ENCODE results near the gene STK24.

STK24 gene

DNA sequence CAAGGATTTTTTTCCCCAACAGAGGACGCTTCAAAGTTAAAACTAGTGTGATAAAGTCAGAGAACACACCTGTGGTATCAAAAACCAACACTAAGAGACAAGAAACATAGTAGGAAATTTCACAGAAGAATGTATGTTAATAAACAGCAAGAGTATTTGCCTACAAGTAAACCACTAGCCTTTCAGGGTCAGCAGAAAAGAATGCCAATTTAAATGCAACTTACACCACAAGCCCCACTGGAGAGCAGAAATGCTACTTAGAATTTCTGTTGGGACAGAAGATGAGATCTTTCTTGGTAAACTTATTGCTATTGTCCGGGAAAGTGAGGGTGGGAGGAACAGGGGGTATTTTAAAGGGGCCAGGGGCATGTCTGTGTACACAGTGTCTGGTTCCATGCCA is 68.6 kb downstream of the STK24 start:
- no peak for TF ChIP-seq TCF12 (IDR thresholded peaks at IDR 0.05; ENCODE audit: low read depth)
- TF ChIP-seq FOXM1 (IDR thresholded peaks at IDR 0.05; ENCODE audit: borderline replicate concordance, low read depth): no peak
- no peak for TF ChIP-seq TAF1 (IDR thresholded peaks at IDR 0.05; ENCODE audit: low read depth)
- no peak for TF ChIP-seq EP300 (IDR thresholded peaks at IDR 0.05; ENCODE audit: borderline replicate concordance)
- no peak for TF ChIP-seq CEBPB (IDR thresholded peaks at IDR 0.05)
- TF ChIP-seq CREB1 (IDR thresholded peaks at IDR 0.05; ENCODE audit: low read depth): no peak
- TF ChIP-seq TEAD4 (IDR thresholded peaks at IDR 0.05): no peak
- TF ChIP-seq, protein P1, sequence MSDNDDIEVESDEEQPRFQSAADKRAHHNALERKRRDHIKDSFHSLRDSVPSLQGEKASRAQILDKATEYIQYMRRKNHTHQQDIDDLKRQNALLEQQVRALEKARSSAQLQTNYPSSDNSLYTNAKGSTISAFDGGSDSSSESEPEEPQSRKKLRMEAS (IDR thresholded peaks at IDR 0.05): no peak
- TF ChIP-seq YY1 (IDR thresholded peaks at IDR 0.05; ENCODE audit: low read depth): no peak
- TF ChIP-seq EGR1 (IDR thresholded peaks at IDR 0.05): no peak
- no peak for TF ChIP-seq NFIC (IDR thresholded peaks at IDR 0.05)
- TF ChIP-seq, protein P2, sequence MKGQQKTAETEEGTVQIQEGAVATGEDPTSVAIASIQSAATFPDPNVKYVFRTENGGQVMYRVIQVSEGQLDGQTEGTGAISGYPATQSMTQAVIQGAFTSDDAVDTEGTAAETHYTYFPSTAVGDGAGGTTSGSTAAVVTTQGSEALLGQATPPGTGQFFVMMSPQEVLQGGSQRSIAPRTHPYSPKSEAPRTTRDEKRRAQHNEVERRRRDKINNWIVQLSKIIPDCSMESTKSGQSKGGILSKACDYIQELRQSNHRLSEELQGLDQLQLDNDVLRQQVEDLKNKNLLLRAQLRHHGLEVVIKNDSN (IDR thresholded peaks at IDR 0.05): no peak
- TF ChIP-seq REST (IDR thresholded peaks at IDR 0.05; ENCODE audit: low read depth): no peak

DNA sequence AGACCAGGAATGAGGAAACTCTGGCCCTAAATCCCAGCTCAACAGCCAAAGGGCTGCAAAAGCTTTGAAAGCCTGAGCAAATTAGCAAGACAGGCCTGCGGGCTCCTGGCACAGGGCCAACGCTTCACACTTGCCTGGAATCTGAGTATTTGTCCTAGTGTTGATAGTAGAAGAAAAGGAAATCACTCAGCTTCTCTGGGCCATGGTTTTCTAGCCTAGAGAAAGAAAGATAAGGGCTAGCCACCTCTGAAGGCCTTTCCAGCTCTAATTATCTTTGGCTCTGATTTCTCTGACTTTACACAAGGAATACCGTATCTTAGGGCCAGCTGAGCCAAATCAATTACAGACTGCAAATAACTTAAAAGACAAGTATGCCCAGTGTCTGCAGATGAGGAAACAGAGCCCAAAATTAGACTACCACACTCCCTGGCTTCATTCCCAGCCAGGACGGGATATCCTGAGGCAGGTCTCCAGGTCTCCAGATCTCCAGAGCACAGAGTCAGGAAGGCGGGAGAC is 69.6 kb downstream of the STK24 start:
- peak; percentile 61; the same call in 1 of the 2 replicates for TF ChIP-seq TEAD4 (IDR thresholded peaks at IDR 0.05)
- no peak for TF ChIP-seq TAF1 (IDR thresholded peaks at IDR 0.05; ENCODE audit: low read depth)
- TF ChIP-seq RAD21 (IDR thresholded peaks at IDR 0.05; ENCODE audit: low read depth): peak; percentile 2; the same call in 1 of the 2 replicates
- TF ChIP-seq EGR1 (IDR thresholded peaks at IDR 0.05): no peak
- TF ChIP-seq NFIC (IDR thresholded peaks at IDR 0.05): peak; percentile 96
- peak; percentile 73 for TF ChIP-seq TCF12 (IDR thresholded peaks at IDR 0.05; ENCODE audit: low read depth)
- TF ChIP-seq, protein P1 (IDR thresholded peaks at IDR 0.05): 0 out of 2 replicates have a peak, but pooled peaks have one; percentile 0

GRCh38 chr13:98506728-98507230 is 70.1 kb downstream of the STK24 start:
- TF ChIP-seq, protein P1 (IDR thresholded peaks at IDR 0.05): 0 out of 2 replicates have a peak, but pooled peaks have one; percentile 10
- TF ChIP-seq FOXM1 (IDR thresholded peaks at IDR 0.05; ENCODE audit: borderline replicate concordance, low read depth): no peak

GRCh38 chr13:98506322-98506721 is 70.6 kb downstream of the STK24 start:
- TF ChIP-seq FOXM1 (IDR thresholded peaks at IDR 0.05; ENCODE audit: borderline replicate concordance, low read depth): no peak
- no peak for TF ChIP-seq TEAD4 (IDR thresholded peaks at IDR 0.05)
- TF ChIP-seq NFIC (IDR thresholded peaks at IDR 0.05): no peak
- no peak for TF ChIP-seq TCF12 (IDR thresholded peaks at IDR 0.05; ENCODE audit: low read depth)
- TF ChIP-seq, protein P2 (IDR thresholded peaks at IDR 0.05): no peak
- no peak for TF ChIP-seq TAF1 (IDR thresholded peaks at IDR 0.05; ENCODE audit: low read depth)
- TF ChIP-seq EGR1 (IDR thresholded peaks at IDR 0.05): no peak
- no peak for TF ChIP-seq EP300 (IDR thresholded peaks at IDR 0.05; ENCODE audit: borderline replicate concordance)
- TF ChIP-seq CREB1 (IDR thresholded peaks at IDR 0.05; ENCODE audit: low read depth): no peak
- no peak for TF ChIP-seq REST (IDR thresholded peaks at IDR 0.05; ENCODE audit: low read depth)
- TF ChIP-seq RAD21 (IDR thresholded peaks at IDR 0.05; ENCODE audit: low read depth): no peak
- TF ChIP-seq ZBTB7A (IDR thresholded peaks at IDR 0.05; ENCODE audit: low read depth): no peak
- TF ChIP-seq, protein P1 (IDR thresholded peaks at IDR 0.05): no peak
- no peak for TF ChIP-seq CEBPB (IDR thresholded peaks at IDR 0.05)
- TF ChIP-seq YY1 (IDR thresholded peaks at IDR 0.05; ENCODE audit: low read depth): no peak

GRCh38 chr13:98505217-98505616 is 71.7 kb downstream of the STK24 start:
- TF ChIP-seq EP300 (IDR thresholded peaks at IDR 0.05; ENCODE audit: borderline replicate concordance): no peak
- TF ChIP-seq NFIC (IDR thresholded peaks at IDR 0.05): 0 out of 2 replicates have a peak, but pooled peaks have one; percentile 38
- no peak for TF ChIP-seq EGR1 (IDR thresholded peaks at IDR 0.05)
- no peak for TF ChIP-seq ZBTB7A (IDR thresholded peaks at IDR 0.05; ENCODE audit: low read depth)
